Measurements from ENCODE around the gene RPL26.

RPL26 gene

GRCh38 chr17:8360751-8361150 is 22.2 kb downstream of the RPL26 start:
- no peak overlapping the region for H3K9ac ChIP-seq (ENCODE audit: low read depth, low read length, poor library complexity)
- H3K36me3 ChIP-seq (replicated peaks in 1 of 2; ENCODE audit: control insufficient read depth in 2 of 2, insufficient read depth in 2 of 2, low read length in 2 of 2), result peaks cover 2 to 5% of the 10 kb centered on the region in 2 donors
- DNase-seq (ENCODE audit: low spot score), result no peak
- no peak overlapping the region for H2BK12ac ChIP-seq (ENCODE audit: low read length)
- peaks cover 6 to 8% of the 10 kb centered on the region in 2 donors for H3K4me1 ChIP-seq (ENCODE audit: control insufficient read depth in 2 of 2, insufficient read depth in 1 of 2, low read depth in 1 of 2, low read length in 2 of 2)
- no peak overlapping the region for H2AFZ ChIP-seq (ENCODE audit: low read length)
- H3K18ac ChIP-seq (ENCODE audit: low read length), result no peak overlapping the region
- no peak overlapping the region for H2AK5ac ChIP-seq (ENCODE audit: low read depth, low read length)
- no peak overlapping the region for H3K27ac ChIP-seq (replicated peaks; ENCODE audit: low read length)
- H2BK15ac ChIP-seq (ENCODE audit: low read length), result no peak overlapping the region
- no peak overlapping the region for H2BK120ac ChIP-seq (ENCODE audit: low read depth, low read length)
- no peaks in the 10 kb centered on the region for H3K79me1 ChIP-seq (ENCODE audit: low read depth, low read length)
- H3K9me3 ChIP-seq (replicated peaks in 1 of 2; ENCODE audit: control insufficient read depth in 2 of 2, insufficient read depth in 1 of 2, low read depth in 1 of 2, low read length in 2 of 2), result no peaks in the 10 kb centered on the region
- H3K4me3 ChIP-seq (ENCODE audit: low read length in 2 of 2), result no peak overlapping the region
- no peak overlapping the region for H4K8ac ChIP-seq (ENCODE audit: low read depth, low read length)
- H3K4me2 ChIP-seq (ENCODE audit: insufficient read depth, low read length, poor library complexity, severe bottlenecking), result no peak overlapping the region
- no peak overlapping the region for H4K91ac ChIP-seq (ENCODE audit: low read depth, low read length, poor library complexity)
- no CpG with 5 or more reads among the region's 3 CpGs for WGBS, 2 donors (ENCODE audit: extremely low coverage in 2 of 2, insufficient read length in 2 of 2, insufficient replicate concordance in 1 of 2)
- H3K27me3 ChIP-seq (ENCODE audit: control insufficient read depth in 3 of 3, insufficient read depth in 3 of 3, low read depth in 1 of 3, low read length in 3 of 3), result no peaks in the 10 kb centered on the region
- no peak overlapping the region for H3K4ac ChIP-seq (ENCODE audit: low read length)
- no peak overlapping the region for H2BK5ac ChIP-seq (ENCODE audit: low read length)
- H3K23ac ChIP-seq (ENCODE audit: low read depth, low read length, poor library complexity), result no peak overlapping the region
- H3K14ac ChIP-seq (ENCODE audit: low read length), result no peak overlapping the region

- no peak overlapping the region for H3K18ac ChIP-seq (ENCODE audit: low read length)
- H4K91ac ChIP-seq (ENCODE audit: low read depth, low read length, poor library complexity), result no peak overlapping the region
- no peaks in the 10 kb centered on the region for H3K79me1 ChIP-seq (ENCODE audit: low read depth, low read length)
- H4K8ac ChIP-seq (ENCODE audit: low read depth, low read length), result no peak overlapping the region
- peaks cover 2 to 5% of the 10 kb centered on the region in 2 donors for H3K36me3 ChIP-seq (replicated peaks in 1 of 2; ENCODE audit: control insufficient read depth in 2 of 2, insufficient read depth in 2 of 2, low read length in 2 of 2)
- no peak overlapping the region for H3K4me2 ChIP-seq (ENCODE audit: insufficient read depth, low read length, poor library complexity, severe bottlenecking)
- H3K27me3 ChIP-seq (ENCODE audit: control insufficient read depth in 3 of 3, insufficient read depth in 3 of 3, low read depth in 1 of 3, low read length in 3 of 3), result no peaks in the 10 kb centered on the region
- H2BK5ac ChIP-seq (ENCODE audit: low read length), result no peak overlapping the region
- no peak overlapping the region for H3K14ac ChIP-seq (ENCODE audit: low read length)
- H3K23ac ChIP-seq (ENCODE audit: low read depth, low read length, poor library complexity), result no peak overlapping the region
- no peak overlapping the region for H3K27ac ChIP-seq (replicated peaks; ENCODE audit: low read length)
- whole genome bisulfite sequencing, 2 donors (ENCODE audit: extremely low coverage in 2 of 2, insufficient read length in 2 of 2, insufficient replicate concordance in 1 of 2), result no CpG with 5 or more reads among the region's 3 CpGs
- DNase-seq (ENCODE audit: low spot score), result no peak
- H3K4me1 ChIP-seq (ENCODE audit: control insufficient read depth in 2 of 2, insufficient read depth in 1 of 2, low read depth in 1 of 2, low read length in 2 of 2), result peaks cover 6 to 8% of the 10 kb centered on the region in 2 donors
- no peak overlapping the region for H2BK15ac ChIP-seq (ENCODE audit: low read length)
- no peak overlapping the region for H3K4me3 ChIP-seq (ENCODE audit: low read length in 2 of 2)
- H2AK5ac ChIP-seq (ENCODE audit: low read depth, low read length), result no peak overlapping the region
- no peak overlapping the region for H3K4ac ChIP-seq (ENCODE audit: low read length)
- H2BK12ac ChIP-seq (ENCODE audit: low read length), result no peak overlapping the region
- no peak overlapping the region for H2BK120ac ChIP-seq (ENCODE audit: low read depth, low read length)
- H3K9ac ChIP-seq (ENCODE audit: low read depth, low read length, poor library complexity), result no peak overlapping the region
- H2AFZ ChIP-seq (ENCODE audit: low read length), result no peak overlapping the region
- no peaks in the 10 kb centered on the region for H3K9me3 ChIP-seq (replicated peaks in 1 of 2; ENCODE audit: control insufficient read depth in 2 of 2, insufficient read depth in 1 of 2, low read depth in 1 of 2, low read length in 2 of 2)
These were observed 22.7 kb downstream of the RPL26 start for GRCh38 chr17:8360260-8360659.

- no peak overlapping the region for H4K91ac ChIP-seq (ENCODE audit: low read depth, low read length, poor library complexity)
- no peak overlapping the region for H4K8ac ChIP-seq (ENCODE audit: low read depth, low read length)
- H2BK120ac ChIP-seq (ENCODE audit: low read depth, low read length), result no peak overlapping the region
- no peak overlapping the region for H3K14ac ChIP-seq (ENCODE audit: low read length)
- WGBS, 2 donors (ENCODE audit: extremely low coverage in 2 of 2, insufficient read length in 2 of 2, insufficient replicate concordance in 1 of 2), result no CpG with 5 or more reads among the region's 5 CpGs
- H3K27ac ChIP-seq (replicated peaks; ENCODE audit: low read length), result peak overlapping the region; percentile 32
- H3K79me1 ChIP-seq (ENCODE audit: low read depth, low read length), result no peaks in the 10 kb centered on the region
- peaks cover 2 to 5% of the 10 kb centered on the region in 2 donors for H3K36me3 ChIP-seq (replicated peaks in 1 of 2; ENCODE audit: control insufficient read depth in 2 of 2, insufficient read depth in 2 of 2, low read length in 2 of 2)
- H3K4me1 ChIP-seq (ENCODE audit: control insufficient read depth in 2 of 2, insufficient read depth in 1 of 2, low read depth in 1 of 2, low read length in 2 of 2), result peaks cover 6 to 8% of the 10 kb centered on the region in 2 donors
- DNase-seq (ENCODE audit: low spot score), result no peak
- H3K23ac ChIP-seq (ENCODE audit: low read depth, low read length, poor library complexity), result no peak overlapping the region
- H2BK12ac ChIP-seq (ENCODE audit: low read length), result no peak overlapping the region
- H3K4me3 ChIP-seq (ENCODE audit: low read length in 2 of 2), result peak overlapping the region in 1 of 2 donors; percentile 50
- peak overlapping the region; percentile 68 for H3K4ac ChIP-seq (ENCODE audit: low read length)
- H3K18ac ChIP-seq (ENCODE audit: low read length), result no peak overlapping the region
- H2BK5ac ChIP-seq (ENCODE audit: low read length), result no peak overlapping the region
- H3K27me3 ChIP-seq (ENCODE audit: control insufficient read depth in 3 of 3, insufficient read depth in 3 of 3, low read depth in 1 of 3, low read length in 3 of 3), result no peaks in the 10 kb centered on the region
- no peaks in the 10 kb centered on the region for H3K9me3 ChIP-seq (replicated peaks in 1 of 2; ENCODE audit: control insufficient read depth in 2 of 2, insufficient read depth in 1 of 2, low read depth in 1 of 2, low read length in 2 of 2)
- no peak overlapping the region for H3K9ac ChIP-seq (ENCODE audit: low read depth, low read length, poor library complexity)
- no peak overlapping the region for H2AFZ ChIP-seq (ENCODE audit: low read length)
- no peak overlapping the region for H3K4me2 ChIP-seq (ENCODE audit: insufficient read depth, low read length, poor library complexity, severe bottlenecking)
- H2AK5ac ChIP-seq (ENCODE audit: low read depth, low read length), result no peak overlapping the region
- H2BK15ac ChIP-seq (ENCODE audit: low read length), result no peak overlapping the region
These were observed 23.2 kb downstream of the RPL26 start for GRCh38 chr17:8359769-8360168.

- no peak overlapping the region for H2AK5ac ChIP-seq (ENCODE audit: low read depth, low read length)
- H2BK12ac ChIP-seq (ENCODE audit: low read length), result no peak overlapping the region
These were observed 25.1 kb downstream of the RPL26 start for GRCh38 chr17:8357910-8358309.

More at GRCh38 chr17:8357910-8358309, 25.1 kb downstream of the RPL26 start:
- Histone ChIP-seq H3K9ac (ENCODE audit: low read depth, low read length, poor library complexity) (no peak overlapping the region), H2BK15ac (ENCODE audit: low read length) (no peak overlapping the region), H3K23ac (ENCODE audit: low read depth, low read length, poor library complexity) (no peak overlapping the region), H3K4ac (ENCODE audit: low read length) (no peak overlapping the region), H3K14ac (ENCODE audit: low read length) (no peak overlapping the region), H3K4me1 (ENCODE audit: control insufficient read depth in 2 of 2, insufficient read depth in 1 of 2, low read depth in 1 of 2, low read length in 2 of 2) (peaks cover 10 to 14% of the 10 kb centered on the region in 2 donors), H3K79me1 (ENCODE audit: low read depth, low read length) (no peaks in the 10 kb centered on the region), H3K18ac (ENCODE audit: low read length) (no peak overlapping the region), H2AFZ (ENCODE audit: low read length) (no peak overlapping the region), H4K8ac (ENCODE audit: low read depth, low read length) (no peak overlapping the region), H3K27ac (replicated peaks; ENCODE audit: low read length) (no peak overlapping the region), H2BK5ac (ENCODE audit: low read length) (no peak overlapping the region), H4K91ac (ENCODE audit: low read depth, low read length, poor library complexity) (no peak overlapping the region), H2BK120ac (ENCODE audit: low read depth, low read length) (no peak overlapping the region), H3K4me3 (ENCODE audit: low read length in 2 of 2) (no peak overlapping the region), H3K9me3 (replicated peaks in 1 of 2; ENCODE audit: control insufficient read depth in 2 of 2, insufficient read depth in 1 of 2, low read depth in 1 of 2, low read length in 2 of 2) (no peaks in the 10 kb centered on the region), H3K4me2 (ENCODE audit: insufficient read depth, low read length, poor library complexity, severe bottlenecking) (no peak overlapping the region), H3K27me3 (ENCODE audit: control insufficient read depth in 3 of 3, insufficient read depth in 3 of 3, low read depth in 1 of 3, low read length in 3 of 3) (no peaks in the 10 kb centered on the region), H3K36me3 (replicated peaks in 1 of 2; ENCODE audit: control insufficient read depth in 2 of 2, insufficient read depth in 2 of 2, low read length in 2 of 2) (no peaks in the 10 kb centered on the region)
- no CpG with 5 or more reads among the region's 3 CpGs for WGBS, 2 donors (ENCODE audit: extremely low coverage in 2 of 2, insufficient read length in 2 of 2, insufficient replicate concordance in 1 of 2)
- DNase-seq (ENCODE audit: low spot score), result no peak

All from neuronal stem cell (in vitro differentiated cells).